Measurements from ENCODE around the gene ALOX15B.
"Not testable (repeated sequence)": the region's sequence is repeated elsewhere in the genome, so short reads cannot be mapped to it uniquely, and the experiment has no call there.

Gene ALOX15B

GRCh38 chr17:8041249-8041928, 2.5 kb downstream of the ALOX15B start:
- peak; percentile 63 for DNase-seq (ENCODE audit: low spot score)

- DNase-seq (ENCODE audit: low spot score): no peak
These were observed 3.1 kb downstream of the ALOX15B start for GRCh38 chr17:8041979-8042378.

GRCh38 chr17:8044819-8045810, 6.3 kb downstream of the ALOX15B start:
- no peak for DNase-seq (ENCODE audit: low spot score)

- DNase-seq (ENCODE audit: low spot score): no peak
These were observed 7.6 kb downstream of the ALOX15B start for GRCh38 chr17:8046306-8046928.

GRCh38 chr17:8046929-8047768, 8.3 kb downstream of the ALOX15B start:
- DNase-seq (ENCODE audit: low spot score): no peak

- no peak for DNase-seq (ENCODE audit: low spot score)
These were observed 8.9 kb downstream of the ALOX15B start for GRCh38 chr17:8047769-8048110.

GRCh38 chr17:8048236-8048635, 9.4 kb downstream of the ALOX15B start:
- no peak for DNase-seq (ENCODE audit: low spot score)

GRCh38 chr17:8048736-8049135, 9.9 kb downstream of the ALOX15B start:
- DNase-seq (ENCODE audit: low spot score): no peak

- DNase-seq (ENCODE audit: low spot score): no peak
These were observed 13.0 kb downstream of the ALOX15B start for GRCh38 chr17:8051831-8052230.

GRCh38 chr17:8052256-8053252, 13.7 kb downstream of the ALOX15B start:
- no peak for DNase-seq (ENCODE audit: low spot score)

- DNase-seq (ENCODE audit: low spot score): no peak
These were observed 14.7 kb downstream of the ALOX15B start for GRCh38 chr17:8053600-8053999.

- DNase-seq (ENCODE audit: low spot score): no peak
These were observed 17.0 kb downstream of the ALOX15B start for GRCh38 chr17:8055851-8056231.

- no peak for DNase-seq (ENCODE audit: low spot score)
These were observed 17.5 kb downstream of the ALOX15B start for GRCh38 chr17:8056232-8056975.

GRCh38 chr17:8056976-8057625, 18.2 kb downstream of the ALOX15B start:
- DNase-seq (ENCODE audit: low spot score): no peak

GRCh38 chr17:8057691-8058114, 18.8 kb downstream of the ALOX15B start:
- peak; percentile 74 for DNase-seq (ENCODE audit: low spot score)

GRCh38 chr17:8059131-8059530, 20.3 kb downstream of the ALOX15B start:
- DNase-seq (ENCODE audit: low spot score): no peak

GRCh38 chr17:8060274-8060673, 21.4 kb downstream of the ALOX15B start:
- DNase-seq (ENCODE audit: low spot score): peak; percentile 76

- not testable (repeated sequence) for DNase-seq (ENCODE audit: low spot score)
These were observed 23.0 kb downstream of the ALOX15B start for GRCh38 chr17:8061851-8062250.

GRCh38 chr17:8062435-8062806, 23.6 kb downstream of the ALOX15B start:
- no peak for DNase-seq (ENCODE audit: low spot score)

All from ecto neural progenitor cell (in vitro differentiated cells).